ENCODE data around the gene BMP7. TPM values are rescaled to one million over a fixed set of nuclear protein-coding genes. Genes with fewer than 3 reads are reported as not detected.

Gene BMP7
- total and polyA plus RNA-seq, 2 experiments from 2014 or later = not detected

GRCh38 chr20:57244221-57244585 is 22.2 kb downstream of the BMP7 start:
- WGBS, 2 experiments (ENCODE audit: low coverage in 1 of 2, low lambda C conversion rate in 2 of 2, missing lambda C conversion rate in 2 of 2) = 47 to 48% methylated on average over 7 of the region's 7 CpGs
- DNase-seq = peak; percentile 45
- Histone ChIP-seq H3K9me3 (ENCODE audit: low read depth) (no peaks in the 10 kb centered on the region), H3K27ac (no peak overlapping the region), H3K27me3 (replicated peaks; ENCODE audit: insufficient read depth) (peaks cover 30% of the 10 kb centered on the region), H3K4me3 (no peak overlapping the region), H3K9ac (no peak overlapping the region), H3K9me2 (ENCODE audit: insufficient read depth) (no peaks in the 10 kb centered on the region), H3K79me2 (ENCODE audit: insufficient read depth) (no peaks in the 10 kb centered on the region), H3K4me2 (ENCODE audit: unreplicated experiment) (no peak overlapping the region), H3K4me1 (ENCODE audit: insufficient read depth) (no peaks in the 10 kb centered on the region), H4K20me1 (ENCODE audit: insufficient read depth) (no peaks in the 10 kb centered on the region), H2AFZ (no peak overlapping the region), H3F3A (ENCODE audit: insufficient read depth) (no peaks in the 10 kb centered on the region), H3K36me3 (ENCODE audit: low read depth) (no peaks in the 10 kb centered on the region)
- TF ChIP-seq EZH2phosphoT487 (IDR thresholded peaks at IDR 0.05; ENCODE audit: insufficient read depth, low read depth) (no peak), EZH2 (IDR thresholded peaks at IDR 0.05; ENCODE audit: insufficient read depth, poor library complexity, severe bottlenecking) (no peak)
- in situ Hi-C loops (cut with MboI) = no loop called here

- no peak for TF ChIP-seq EZH2phosphoT487 (IDR thresholded peaks at IDR 0.05; ENCODE audit: insufficient read depth, low read depth)
- no peak for TF ChIP-seq EZH2 (IDR thresholded peaks at IDR 0.05; ENCODE audit: insufficient read depth, poor library complexity, severe bottlenecking)
- Histone ChIP-seq H3K9me2 (ENCODE audit: insufficient read depth) (no peaks in the 10 kb centered on the region), H3K4me2 (ENCODE audit: unreplicated experiment) (no peak overlapping the region), H3K79me2 (ENCODE audit: insufficient read depth) (no peaks in the 10 kb centered on the region), H3F3A (ENCODE audit: insufficient read depth) (no peaks in the 10 kb centered on the region), H3K4me3 (no peak overlapping the region), H4K20me1 (ENCODE audit: insufficient read depth) (no peaks in the 10 kb centered on the region), H2AFZ (no peak overlapping the region), H3K27me3 (replicated peaks; ENCODE audit: insufficient read depth) (peaks cover 35% of the 10 kb centered on the region), H3K9me3 (ENCODE audit: low read depth) (no peaks in the 10 kb centered on the region), H3K36me3 (ENCODE audit: low read depth) (no peaks in the 10 kb centered on the region), H3K9ac (no peak overlapping the region), H3K4me1 (ENCODE audit: insufficient read depth) (no peaks in the 10 kb centered on the region), H3K27ac (no peak overlapping the region)
- in situ Hi-C loops (cut with MboI) = no loop called here
- 80 to 86% methylated on average over 17 of the region's 17 CpGs for WGBS, 2 experiments (ENCODE audit: low coverage in 1 of 2, low lambda C conversion rate in 2 of 2, missing lambda C conversion rate in 2 of 2)
- no peak for DNase-seq
These were observed 22.8 kb downstream of the BMP7 start for GRCh38 chr20:57243480-57244220.

GRCh38 chr20:57242414-57242813 is 24.0 kb downstream of the BMP7 start:
- Histone ChIP-seq H3K4me1 (ENCODE audit: insufficient read depth) (no peaks in the 10 kb centered on the region), H3K9me3 (ENCODE audit: low read depth) (no peaks in the 10 kb centered on the region), H3K36me3 (ENCODE audit: low read depth) (no peaks in the 10 kb centered on the region), H3K4me3 (no peak overlapping the region), H4K20me1 (ENCODE audit: insufficient read depth) (no peaks in the 10 kb centered on the region), H3K27me3 (replicated peaks; ENCODE audit: insufficient read depth) (peaks cover 39% of the 10 kb centered on the region), H3K79me2 (ENCODE audit: insufficient read depth) (no peaks in the 10 kb centered on the region), H2AFZ (no peak overlapping the region), H3K9ac (no peak overlapping the region), H3K4me2 (ENCODE audit: unreplicated experiment) (no peak overlapping the region), H3K9me2 (ENCODE audit: insufficient read depth) (no peaks in the 10 kb centered on the region), H3F3A (ENCODE audit: insufficient read depth) (no peaks in the 10 kb centered on the region), H3K27ac (no peak overlapping the region)
- TF ChIP-seq EZH2 (IDR thresholded peaks at IDR 0.05; ENCODE audit: insufficient read depth, poor library complexity, severe bottlenecking) (no peak), EZH2phosphoT487 (IDR thresholded peaks at IDR 0.05; ENCODE audit: insufficient read depth, low read depth) (no peak)
- in situ Hi-C loops (cut with MboI) = no loop called here
- 51 to 55% methylated on average over 4 of the region's 4 CpGs for WGBS, 2 experiments (ENCODE audit: low coverage in 1 of 2, low lambda C conversion rate in 2 of 2, missing lambda C conversion rate in 2 of 2)
- no peak for DNase-seq

- 18 to 29% methylated on average over 6 of the region's 6 CpGs for WGBS, 2 experiments (ENCODE audit: low coverage in 1 of 2, low lambda C conversion rate in 2 of 2, missing lambda C conversion rate in 2 of 2)
- H3K79me2 ChIP-seq (ENCODE audit: insufficient read depth) = no peaks in the 10 kb centered on the region
- in situ Hi-C loops (cut with MboI) = no loop called here
These were observed 25.0 kb downstream of the BMP7 start for GRCh38 chr20:57241363-57241991.

More at GRCh38 chr20:57241363-57241991, 25.0 kb downstream of the BMP7 start:
- Histone ChIP-seq H3K4me3 (no peak overlapping the region), H3K27ac (no peak overlapping the region), H3K4me1 (ENCODE audit: insufficient read depth) (no peaks in the 10 kb centered on the region), H3K4me2 (ENCODE audit: unreplicated experiment) (no peak overlapping the region), H3F3A (ENCODE audit: insufficient read depth) (no peaks in the 10 kb centered on the region), H3K9me3 (ENCODE audit: low read depth) (no peaks in the 10 kb centered on the region), H3K9me2 (ENCODE audit: insufficient read depth) (no peaks in the 10 kb centered on the region), H2AFZ (no peak overlapping the region), H3K9ac (no peak overlapping the region), H3K36me3 (ENCODE audit: low read depth) (no peaks in the 10 kb centered on the region), H3K27me3 (replicated peaks; ENCODE audit: insufficient read depth) (peaks cover 44% of the 10 kb centered on the region), H4K20me1 (ENCODE audit: insufficient read depth) (no peaks in the 10 kb centered on the region)
- DNase-seq = no peak
- TF ChIP-seq EZH2 (IDR thresholded peaks at IDR 0.05; ENCODE audit: insufficient read depth, poor library complexity, severe bottlenecking) (no peak), EZH2phosphoT487 (IDR thresholded peaks at IDR 0.05; ENCODE audit: insufficient read depth, low read depth) (no peak)
